ENCODE measurements around the gene TJP1.

GRCh38 chr15:29821416-29822099, 710 bp downstream of the TJP1 start:
- TF ChIP-seq POLR2AphosphoS5 (IDR thresholded peaks at IDR 0.05; ENCODE audit: low read depth, low read length) (no peak), POLR2A (IDR thresholded peaks at IDR 0.05; ENCODE audit: low read depth, low read length) (no peak), PAX5 (IDR thresholded peaks at IDR 0.05; ENCODE audit: insufficient read depth, low read length, severe bottlenecking) (no peak)
